ENCODE results near the gene GRM7.

DNA sequence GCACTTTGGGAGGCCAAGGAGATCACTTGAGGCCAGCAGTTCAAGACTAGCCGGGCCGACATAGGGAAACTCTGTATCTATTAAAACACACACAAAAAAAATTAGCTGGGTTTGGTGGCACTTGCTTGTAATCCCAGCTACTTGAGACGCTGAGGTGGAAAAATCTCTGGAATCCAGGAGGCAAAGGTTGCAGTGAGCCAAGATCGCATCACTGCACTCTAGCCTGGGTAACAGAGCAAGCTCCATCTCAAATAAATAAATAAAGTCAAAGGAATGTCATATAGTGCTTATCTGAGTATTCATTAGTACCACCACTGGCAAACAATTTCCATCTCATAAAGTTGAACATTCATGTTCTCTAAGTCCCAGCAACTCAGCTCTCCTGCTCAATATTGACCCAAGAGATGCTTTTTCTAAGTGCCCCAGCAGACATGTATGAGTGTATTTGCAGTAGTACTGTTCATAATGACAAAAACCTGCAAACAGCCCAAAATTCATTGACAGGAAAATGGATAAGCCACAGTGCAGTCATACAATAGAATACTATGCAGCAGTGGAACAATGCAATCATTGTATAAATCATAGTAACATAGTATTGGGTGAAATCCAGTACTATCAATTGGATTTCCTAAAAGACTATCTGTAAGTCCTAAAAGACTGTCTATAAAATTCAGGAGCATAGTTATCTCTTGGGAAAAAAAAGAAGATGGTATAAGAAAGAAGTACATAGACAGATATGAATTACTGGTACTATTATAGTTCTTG, 889.2 kb downstream of the GRM7 start:
- TF ChIP-seq, protein P1, sequence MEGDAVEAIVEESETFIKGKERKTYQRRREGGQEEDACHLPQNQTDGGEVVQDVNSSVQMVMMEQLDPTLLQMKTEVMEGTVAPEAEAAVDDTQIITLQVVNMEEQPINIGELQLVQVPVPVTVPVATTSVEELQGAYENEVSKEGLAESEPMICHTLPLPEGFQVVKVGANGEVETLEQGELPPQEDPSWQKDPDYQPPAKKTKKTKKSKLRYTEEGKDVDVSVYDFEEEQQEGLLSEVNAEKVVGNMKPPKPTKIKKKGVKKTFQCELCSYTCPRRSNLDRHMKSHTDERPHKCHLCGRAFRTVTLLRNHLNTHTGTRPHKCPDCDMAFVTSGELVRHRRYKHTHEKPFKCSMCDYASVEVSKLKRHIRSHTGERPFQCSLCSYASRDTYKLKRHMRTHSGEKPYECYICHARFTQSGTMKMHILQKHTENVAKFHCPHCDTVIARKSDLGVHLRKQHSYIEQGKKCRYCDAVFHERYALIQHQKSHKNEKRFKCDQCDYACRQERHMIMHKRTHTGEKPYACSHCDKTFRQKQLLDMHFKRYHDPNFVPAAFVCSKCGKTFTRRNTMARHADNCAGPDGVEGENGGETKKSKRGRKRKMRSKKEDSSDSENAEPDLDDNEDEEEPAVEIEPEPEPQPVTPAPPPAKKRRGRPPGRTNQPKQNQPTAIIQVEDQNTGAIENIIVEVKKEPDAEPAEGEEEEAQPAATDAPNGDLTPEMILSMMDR (IDR thresholded peaks at IDR 0.05; ENCODE audit: poor library complexity, severe bottlenecking) = no peak
- TF ChIP-seq POLR2AphosphoS5 (IDR thresholded peaks at IDR 0.05) = no peak
- TF ChIP-seq EZH2 (IDR thresholded peaks at IDR 0.05; ENCODE audit: borderline replicate concordance, insufficient read depth, low read length, poor library complexity, severe bottlenecking) = no peak
- TF ChIP-seq, protein P2, sequence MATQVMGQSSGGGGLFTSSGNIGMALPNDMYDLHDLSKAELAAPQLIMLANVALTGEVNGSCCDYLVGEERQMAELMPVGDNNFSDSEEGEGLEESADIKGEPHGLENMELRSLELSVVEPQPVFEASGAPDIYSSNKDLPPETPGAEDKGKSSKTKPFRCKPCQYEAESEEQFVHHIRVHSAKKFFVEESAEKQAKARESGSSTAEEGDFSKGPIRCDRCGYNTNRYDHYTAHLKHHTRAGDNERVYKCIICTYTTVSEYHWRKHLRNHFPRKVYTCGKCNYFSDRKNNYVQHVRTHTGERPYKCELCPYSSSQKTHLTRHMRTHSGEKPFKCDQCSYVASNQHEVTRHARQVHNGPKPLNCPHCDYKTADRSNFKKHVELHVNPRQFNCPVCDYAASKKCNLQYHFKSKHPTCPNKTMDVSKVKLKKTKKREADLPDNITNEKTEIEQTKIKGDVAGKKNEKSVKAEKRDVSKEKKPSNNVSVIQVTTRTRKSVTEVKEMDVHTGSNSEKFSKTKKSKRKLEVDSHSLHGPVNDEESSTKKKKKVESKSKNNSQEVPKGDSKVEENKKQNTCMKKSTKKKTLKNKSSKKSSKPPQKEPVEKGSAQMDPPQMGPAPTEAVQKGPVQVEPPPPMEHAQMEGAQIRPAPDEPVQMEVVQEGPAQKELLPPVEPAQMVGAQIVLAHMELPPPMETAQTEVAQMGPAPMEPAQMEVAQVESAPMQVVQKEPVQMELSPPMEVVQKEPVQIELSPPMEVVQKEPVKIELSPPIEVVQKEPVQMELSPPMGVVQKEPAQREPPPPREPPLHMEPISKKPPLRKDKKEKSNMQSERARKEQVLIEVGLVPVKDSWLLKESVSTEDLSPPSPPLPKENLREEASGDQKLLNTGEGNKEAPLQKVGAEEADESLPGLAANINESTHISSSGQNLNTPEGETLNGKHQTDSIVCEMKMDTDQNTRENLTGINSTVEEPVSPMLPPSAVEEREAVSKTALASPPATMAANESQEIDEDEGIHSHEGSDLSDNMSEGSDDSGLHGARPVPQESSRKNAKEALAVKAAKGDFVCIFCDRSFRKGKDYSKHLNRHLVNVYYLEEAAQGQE (IDR thresholded peaks at IDR 0.05; ENCODE audit: borderline replicate concordance) = no peak
- no peak for TF ChIP-seq SMC3 (conservative IDR thresholded peaks at IDR 0.05; ENCODE audit: poor library complexity)
- TF ChIP-seq RAD21 (conservative IDR thresholded peaks at IDR 0.05) = no peak
